GM12878 (cell line): Measurements from ENCODE around the gene USP37. TPM values are rescaled to one million over a fixed set of nuclear protein-coding genes. Genes with fewer than 3 reads are reported as not detected.

Experiments
- ATF3 ChIP-seq: IDR thresholded peaks from 2 replicates; pipeline ENCODE4 v1.6.1; 2011; ENCODE audit warnings: low read depth, mild to moderate bottlenecking, low read length, moderate library complexity, borderline replicate concordance; ENCODE audit errors: extremely low read depth
- CEBPB ChIP-seq, 2 experiments: fragments of 150-350 bp in 1 of 2; IDR thresholded peaks; 2 replicates each; pipeline ENCODE4 v1.6.1; 2012 to 2014; ENCODE audit warnings: low read depth in 2 of 2, low read length in 2 of 2, borderline replicate concordance in 1 of 2, inconsistent platforms in 1 of 2
- E2F4 ChIP-seq: IDR thresholded peaks from 2 replicates; pipeline ENCODE4 v1.6.1; 2012; ENCODE audit warnings: low read depth, low read length, improper control_type of control experiment
- MTA2 ChIP-seq: fragments of 450-650 bp; IDR thresholded peaks from 2 replicates; pipeline ENCODE4 v1.6.1; 2016; ENCODE audit warnings: low read depth, mild to moderate bottlenecking, moderate library complexity
- PRDM15 ChIP-seq: fragments of 450-650 bp; formaldehyde crosslinking; IDR thresholded peaks from 2 replicates; pipeline ENCODE4 v1.4.0; 2020; ENCODE audit warnings: mild to moderate bottlenecking, moderate library complexity
- SRF ChIP-seq, 2 experiments: IDR thresholded peaks; 2 replicates each; pipeline ENCODE4 v1.6.1; 2011; ENCODE audit warnings: low read depth in 2 of 2, low read length in 2 of 2, mild to moderate bottlenecking in 1 of 2, moderate library complexity in 1 of 2
- polyA plus RNA-seq, 11 experiments: library from polyadenylated mRNA; depleted of rRNA in 4 of 11; unstranded in 6 of 11; stranded (reverse) in 5 of 11; fragments of >200 nt; fragmentation: Nextera tagmentation in 4 of 11; fragmentation: Illumina TruSeq in 1 of 11; extraction: Ambion mirVana in 4 of 11; extraction: Trizol in 1 of 11; gene quantifications; 1 replicate in 1 of 11; 2 replicates in 10 of 11; pipeline versions ENCODE4 v1.2.1 to v1.2.3, GENCODE V29; 2011 to 2016; ENCODE audit warnings: inconsistent platforms in 2 of 11, missing spikeins in 2 of 11, low read depth in 1 of 11
- total RNA-seq, 4 experiments: library from RNA; depleted of rRNA in 3 of 4; stranded (reverse); fragments of >200 nt in 3 of 4; fragmentation: Illumina TruSeq in 1 of 4; extraction: Trizol in 1 of 4; gene quantifications; 2 replicates each; pipeline versions ENCODE4 v1.2.1 to v1.2.3, GENCODE V29; 2013 to 2021
- TF ChIP-seq, protein P1 (sequence below): fragments of 150-350 bp; IDR thresholded peaks from 2 replicates; pipeline ENCODE4 v1.6.1; 2014; ENCODE audit warnings: mild to moderate bottlenecking, low read depth, low read length

Gene USP37
- total and polyA plus RNA-seq, 10 of the 15 experiments (the other 5 are each of a cell fraction or from before 2014, with no cell fraction given) = 2.8 to 16.0 (median 10.4) TPM

GRCh38 chr2:218546012-218546411 lies 22.1 kb downstream of the USP37 start (continued):
- no peak for TF ChIP-seq PRDM15
- no peak for TF ChIP-seq CEBPB (IDR thresholded peaks at IDR 0.05; ENCODE audit: borderline replicate concordance in 1 of 2, low read depth in 2 of 2, low read length in 2 of 2)
- TF ChIP-seq, protein P1, sequence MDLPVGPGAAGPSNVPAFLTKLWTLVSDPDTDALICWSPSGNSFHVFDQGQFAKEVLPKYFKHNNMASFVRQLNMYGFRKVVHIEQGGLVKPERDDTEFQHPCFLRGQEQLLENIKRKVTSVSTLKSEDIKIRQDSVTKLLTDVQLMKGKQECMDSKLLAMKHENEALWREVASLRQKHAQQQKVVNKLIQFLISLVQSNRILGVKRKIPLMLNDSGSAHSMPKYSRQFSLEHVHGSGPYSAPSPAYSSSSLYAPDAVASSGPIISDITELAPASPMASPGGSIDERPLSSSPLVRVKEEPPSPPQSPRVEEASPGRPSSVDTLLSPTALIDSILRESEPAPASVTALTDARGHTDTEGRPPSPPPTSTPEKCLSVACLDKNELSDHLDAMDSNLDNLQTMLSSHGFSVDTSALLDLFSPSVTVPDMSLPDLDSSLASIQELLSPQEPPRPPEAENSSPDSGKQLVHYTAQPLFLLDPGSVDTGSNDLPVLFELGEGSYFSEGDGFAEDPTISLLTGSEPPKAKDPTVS = no peak
- TF ChIP-seq SRF (IDR thresholded peaks at IDR 0.05; ENCODE audit: low read depth in 2 of 2, low read length in 2 of 2) = no peak
- no peak for TF ChIP-seq E2F4
- no peak for TF ChIP-seq MTA2
- no peak for TF ChIP-seq ATF3
